IMR-90 (cell line): ENCODE data around the gene AKAP9. TPM values are rescaled to one million over a fixed set of nuclear protein-coding genes. Genes with fewer than 3 reads are reported as not detected.

Source experiments
- ATAC-seq: fragments of 200-7000 bp; cut with Tn5 transposase; 2 replicates; pipeline ENCODE4 v1.9.1; 2020; ENCODE audit warnings: low read depth, mild to moderate bottlenecking, moderate library complexity
- BruUV-seq: library from RNA; stranded (reverse); fragments of 400-500 nt; replicated peaks from 2 replicates; lab custom pipeline; 2021; lab: Mats Ljungman, UMichigan
- CTCF ChIA-PET: fragments of 300-600 bp; formaldehyde crosslinking; extraction: SDS; loops from one replicate; lab custom pipeline; 2021; ENCODE audit warnings: antibody characterized with exemption; lab: Yijun Ruan, JAX
- POLR2A ChIA-PET: fragments of 300-600 bp; sonication (Branson Sonifier 250); formaldehyde crosslinking; loops from one replicate; lab custom pipeline; 2022; ENCODE audit warnings: antibody characterized with exemption; ENCODE audit not compliant: unreplicated experiment; lab: Charles Lee
- DNase-seq: peaks from one replicate; pipeline ENCODE4 v3.0.0; 2013
- H2AFZ ChIP-seq: replicated peaks from 2 replicates; pipeline ENCODE3; 2013; ENCODE audit warnings: low read length, mild to moderate bottlenecking; ENCODE audit not compliant: poor library complexity
- H2AK5ac ChIP-seq: 2 replicates; pipeline ENCODE4 v1.6.1; 2013; ENCODE audit warnings: low read depth, low read length, inconsistent platforms
- H2AK9ac ChIP-seq: replicated peaks from 2 replicates; pipeline ENCODE3; 2013; ENCODE audit warnings: mild to moderate bottlenecking, low read depth, low read length, moderate library complexity; ENCODE audit not compliant: poor library complexity
- H2BK120ac ChIP-seq: 2 replicates; pipeline ENCODE4 v1.6.1; 2013; ENCODE audit warnings: low read depth, low read length, inconsistent platforms
- H2BK15ac ChIP-seq: 3 replicates; pipeline ENCODE4 v1.6.1; 2013; ENCODE audit warnings: low read depth, low read length, inconsistent platforms
- H2BK20ac ChIP-seq: 2 replicates; pipeline ENCODE4 v1.6.1; 2013; ENCODE audit warnings: low read depth, mild to moderate bottlenecking, inconsistent platforms, low read length, moderate library complexity
- H2BK5ac ChIP-seq: 2 replicates; pipeline ENCODE4 v1.6.1; 2013; ENCODE audit warnings: mild to moderate bottlenecking, low read depth, low read length, inconsistent platforms; ENCODE audit not compliant: poor library complexity, severe bottlenecking
- H3K14ac ChIP-seq: replicated peaks from 2 replicates; pipeline ENCODE4 v1.6.1; 2013; ENCODE audit warnings: low read depth, low read length, inconsistent platforms
- H3K18ac ChIP-seq: 2 replicates; pipeline ENCODE4 v1.6.1; 2013; ENCODE audit warnings: low read depth, low read length, control low read depth
- H3K23ac ChIP-seq: 2 replicates; pipeline ENCODE4 v1.6.1; 2013; ENCODE audit warnings: low read depth, low read length, inconsistent platforms
- H3K27ac ChIP-seq: 2 replicates; pipeline ENCODE4 v1.5.1; 2013; ENCODE audit warnings: mild to moderate bottlenecking, control low read depth, low read length; ENCODE audit not compliant: insufficient read depth
- H3K27me3 ChIP-seq: 2 replicates; pipeline ENCODE4 v1.6.1; 2013; ENCODE audit warnings: low read length; ENCODE audit not compliant: control insufficient read depth, insufficient read depth
- H3K36me3 ChIP-seq: 2 replicates; pipeline ENCODE4 v1.6.1; 2013; ENCODE audit warnings: low read length, mixed read lengths; ENCODE audit not compliant: control insufficient read depth, insufficient read depth
- H3K4ac ChIP-seq: 2 replicates; pipeline ENCODE4 v1.6.1; 2013; ENCODE audit warnings: low read depth, low read length, inconsistent platforms
- H3K4me1 ChIP-seq: 2 replicates; pipeline ENCODE4 v1.6.1; 2013; ENCODE audit warnings: low read length, mixed read lengths; ENCODE audit not compliant: control insufficient read depth, insufficient read depth
- H3K4me2 ChIP-seq: 2 replicates; pipeline ENCODE4 v1.6.1; 2013; ENCODE audit warnings: low read depth, mild to moderate bottlenecking, control low read depth, low read length, moderate library complexity
- H3K4me3 ChIP-seq: 2 replicates; pipeline ENCODE4 v1.5.1; 2013; ENCODE audit warnings: low read depth, mild to moderate bottlenecking, control low read depth, low read length, moderate library complexity; ENCODE audit not compliant: insufficient read depth
- H3K56ac ChIP-seq: 2 replicates; pipeline ENCODE4 v1.6.1; 2013; ENCODE audit warnings: low read length, inconsistent platforms; ENCODE audit not compliant: insufficient read depth; ENCODE audit errors: extremely low read depth
- H3K79me1 ChIP-seq, 2 experiments: 2 replicates each; pipeline ENCODE4 v1.6.1; 2013; ENCODE audit warnings: low read length in 2 of 2, inconsistent platforms in 1 of 2, low read depth in 1 of 2
- H3K9ac ChIP-seq: 2 replicates; pipeline ENCODE4 v1.6.1; 2013; ENCODE audit warnings: low read depth, low read length, control low read depth
- H3K9me1 ChIP-seq: 2 replicates; pipeline ENCODE4 v1.6.1; 2013; ENCODE audit warnings: low read length, inconsistent platforms; ENCODE audit not compliant: insufficient read depth
- H3K9me3 ChIP-seq: 2 replicates; pipeline ENCODE4 v1.6.1; 2013; ENCODE audit warnings: low read length; ENCODE audit not compliant: control insufficient read depth, insufficient read depth
- H4K20me1 ChIP-seq: 2 replicates; pipeline ENCODE4 v1.6.1; 2013; ENCODE audit warnings: low read length, inconsistent platforms; ENCODE audit not compliant: insufficient read depth
- H4K5ac ChIP-seq: 2 replicates; pipeline ENCODE4 v1.6.1; 2013; ENCODE audit warnings: mild to moderate bottlenecking, low read depth, low read length, control low read depth
- H4K8ac ChIP-seq, 2 experiments: 2 replicates each; pipeline ENCODE4 v1.6.1; 2013; ENCODE audit warnings: low read depth in 2 of 2, low read length in 2 of 2, control low read depth in 1 of 2, inconsistent platforms in 1 of 2
- H4K91ac ChIP-seq: 2 replicates; pipeline ENCODE4 v1.6.1; 2013; ENCODE audit warnings: low read depth, low read length, inconsistent platforms; ENCODE audit not compliant: insufficient read depth
- BHLHE40 ChIP-seq: fragments of 150-350 bp; IDR thresholded peaks from 2 replicates; pipeline ENCODE4 v1.6.1; 2016; ENCODE audit warnings: mild to moderate bottlenecking, low read depth, low read length
- CEBPB ChIP-seq: IDR thresholded peaks from 2 replicates; pipeline ENCODE4 v1.6.1; 2012; ENCODE audit warnings: low read depth, low read length, improper control_type of control experiment
- CHD1 ChIP-seq: IDR thresholded peaks from 2 replicates; pipeline ENCODE4 v1.6.1; 2012; ENCODE audit warnings: low read depth, low read length, improper control_type of control experiment
- MAFK ChIP-seq: IDR thresholded peaks from 2 replicates; pipeline ENCODE4 v1.6.1; 2012; ENCODE audit warnings: low read depth, low read length, improper control_type of control experiment
- NFE2L2 ChIP-seq: fragments of 150-350 bp; IDR thresholded peaks from 2 replicates; pipeline ENCODE4 v1.6.1; 2016; ENCODE audit warnings: low read depth, mild to moderate bottlenecking, low read length
- POLR2A ChIP-seq: IDR thresholded peaks from 2 replicates; pipeline ENCODE4 v1.6.1; 2012; ENCODE audit warnings: mild to moderate bottlenecking, low read depth, low read length
- RAD21 ChIP-seq: IDR thresholded peaks from 2 replicates; pipeline ENCODE4 v1.6.1; 2012; ENCODE audit warnings: low read length, improper control_type of control experiment
- RCOR1 ChIP-seq: IDR thresholded peaks from 2 replicates; pipeline ENCODE4 v1.6.1; 2012; ENCODE audit warnings: mild to moderate bottlenecking, low read length, improper control_type of control experiment; ENCODE audit not compliant: insufficient replicate concordance
- RFX5 ChIP-seq: IDR thresholded peaks from 2 replicates; pipeline ENCODE4 v1.8.0; 2012; ENCODE audit warnings: low read depth, mild to moderate bottlenecking, low read length, moderate library complexity
- WGBS, 2 experiments: methylation state at CpG; one replicate each; pipeline versions ENCODE4 v1.1.5 to v1.1.7; 2013; ENCODE audit warnings: missing lambda C conversion rate in 2 of 2; ENCODE audit not compliant: insufficient read length in 1 of 2; ENCODE audit errors: extremely low coverage in 2 of 2; 5-methylcytosine and 5-hydroxymethylcytosine counted together
- dilution Hi-C: fragments of 300-500 bp; cut with HindIII; formaldehyde crosslinking; loops from one replicate; pipeline ENCODE4 v1.14.3; 2018; ENCODE audit warnings: low sequenced_read_pairs; ENCODE audit not compliant: unreplicated experiment
- in situ Hi-C: fragments of 300-500 bp; cut with MboI; formaldehyde crosslinking; loops from 3 replicates; pipeline ENCODE4 v1.14.3; 2019; ENCODE audit warnings: low sequenced_read_pairs, inconsistent platforms, mixed read lengths
- intact Hi-C: fragments of 100-400 bp; cut with micrococcal nuclease; formaldehyde crosslinking; loops from 2 replicates; pipeline ENCODE4 v1.10.0; 2022
- polyA plus RNA-seq, 3 experiments: library from polyadenylated mRNA; depleted of rRNA; stranded (reverse); fragments of >200 nt; gene quantifications; 2 replicates each; pipeline ENCODE4 v1.2.3, GENCODE V29; 2012; ENCODE audit warnings: low replicate concordance in 1 of 3
- total RNA-seq: library from RNA; depleted of rRNA; stranded (reverse); fragments of >200 nt; gene quantifications from 2 replicates; pipeline ENCODE4 v1.2.3, GENCODE V29; 2012
- TF ChIP-seq, protein P1 (sequence below): conservative IDR thresholded peaks from 2 replicates; pipeline ENCODE4 v1.5.1; 2012; ENCODE audit warnings: mild to moderate bottlenecking, low read depth, low read length, improper control_type of control experiment
- TF ChIP-seq, protein P2 (sequence below): fragments of 150-350 bp; IDR thresholded peaks from 2 replicates; pipeline ENCODE4 v1.6.1; 2016; ENCODE audit warnings: low read depth, mild to moderate bottlenecking, low read length, moderate library complexity, borderline replicate concordance

The AKAP9 gene
- total and polyA plus RNA-seq, 2 of the 4 experiments (the other 2 are of a cell fraction) = 9.7 to 25.3 TPM

GRCh38 chr7:92131764-92132330 lies 191.2 kb downstream of the AKAP9 start:
- Histone ChIP-seq H4K8ac (no peak overlapping the region), H3K14ac (no peak overlapping the region), H3K79me1 (peaks cover 6 to 35% of the 10 kb centered on the region in 2 experiments), H3K27me3 (no peaks in the 10 kb centered on the region), H3K27ac (no peak overlapping the region), H3K9me3 (no peaks in the 10 kb centered on the region), H4K5ac (no peak overlapping the region), H3K56ac (no peak overlapping the region), H2AK9ac (no peak overlapping the region), H3K4me2 (no peak overlapping the region), H3K36me3 (peaks cover 8% of the 10 kb centered on the region; the same call in 1 of the 2 replicates), H2BK20ac (no peak overlapping the region), H3K9ac (no peak overlapping the region), H2BK15ac (no peak overlapping the region), H4K91ac (no peak overlapping the region), H2AFZ (no peak overlapping the region), H3K9me1 (no peaks in the 10 kb centered on the region), H2AK5ac (no peak overlapping the region), H2BK5ac (no peak overlapping the region), H2BK120ac (no peak overlapping the region), H3K4ac (no peak overlapping the region), H4K20me1 (peaks cover 5% of the 10 kb centered on the region; the same call in 1 of the 2 replicates), H3K4me1 (no peaks in the 10 kb centered on the region), H3K18ac (no peak overlapping the region), H3K4me3 (no peak overlapping the region), H3K23ac (no peak overlapping the region)
- in situ Hi-C loops (no loop called here), dilution Hi-C loops (no loop called here), intact Hi-C loops (loop anchor here (2.0 to 10.0 kb wide), 3 partner anchors 80 to 315 kb away; partner anchors contain the start of genes GATAD1 and MTERF1)
- ATAC-seq (no peak), DNase-seq (no peak)
- CTCF ChIA-PET = interaction anchor here (0.8 to 1.1 kb wide), 2 partner anchors 28 to 168 kb away, joined by 3 read pairs; no protein-coding TSS in a partner anchor
- TF ChIP-seq, protein P1, sequence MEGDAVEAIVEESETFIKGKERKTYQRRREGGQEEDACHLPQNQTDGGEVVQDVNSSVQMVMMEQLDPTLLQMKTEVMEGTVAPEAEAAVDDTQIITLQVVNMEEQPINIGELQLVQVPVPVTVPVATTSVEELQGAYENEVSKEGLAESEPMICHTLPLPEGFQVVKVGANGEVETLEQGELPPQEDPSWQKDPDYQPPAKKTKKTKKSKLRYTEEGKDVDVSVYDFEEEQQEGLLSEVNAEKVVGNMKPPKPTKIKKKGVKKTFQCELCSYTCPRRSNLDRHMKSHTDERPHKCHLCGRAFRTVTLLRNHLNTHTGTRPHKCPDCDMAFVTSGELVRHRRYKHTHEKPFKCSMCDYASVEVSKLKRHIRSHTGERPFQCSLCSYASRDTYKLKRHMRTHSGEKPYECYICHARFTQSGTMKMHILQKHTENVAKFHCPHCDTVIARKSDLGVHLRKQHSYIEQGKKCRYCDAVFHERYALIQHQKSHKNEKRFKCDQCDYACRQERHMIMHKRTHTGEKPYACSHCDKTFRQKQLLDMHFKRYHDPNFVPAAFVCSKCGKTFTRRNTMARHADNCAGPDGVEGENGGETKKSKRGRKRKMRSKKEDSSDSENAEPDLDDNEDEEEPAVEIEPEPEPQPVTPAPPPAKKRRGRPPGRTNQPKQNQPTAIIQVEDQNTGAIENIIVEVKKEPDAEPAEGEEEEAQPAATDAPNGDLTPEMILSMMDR = no peak
- no peak for TF ChIP-seq CEBPB
- no peak for TF ChIP-seq CHD1
- no peak for TF ChIP-seq POLR2A
- TF ChIP-seq NFE2L2 = no peak
- no peak for TF ChIP-seq MAFK
- TF ChIP-seq RAD21 = no peak
- TF ChIP-seq RCOR1 = no peak
- TF ChIP-seq RFX5 = no peak
- no peak for TF ChIP-seq BHLHE40
- TF ChIP-seq, protein P2, sequence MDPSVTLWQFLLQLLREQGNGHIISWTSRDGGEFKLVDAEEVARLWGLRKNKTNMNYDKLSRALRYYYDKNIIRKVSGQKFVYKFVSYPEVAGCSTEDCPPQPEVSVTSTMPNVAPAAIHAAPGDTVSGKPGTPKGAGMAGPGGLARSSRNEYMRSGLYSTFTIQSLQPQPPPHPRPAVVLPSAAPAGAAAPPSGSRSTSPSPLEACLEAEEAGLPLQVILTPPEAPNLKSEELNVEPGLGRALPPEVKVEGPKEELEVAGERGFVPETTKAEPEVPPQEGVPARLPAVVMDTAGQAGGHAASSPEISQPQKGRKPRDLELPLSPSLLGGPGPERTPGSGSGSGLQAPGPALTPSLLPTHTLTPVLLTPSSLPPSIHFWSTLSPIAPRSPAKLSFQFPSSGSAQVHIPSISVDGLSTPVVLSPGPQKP = no peak
- no TSS peak for BruUV-seq
- no CpG with 5 or more reads among the region's 4 CpGs for WGBS, 2 experiments
- POLR2A ChIA-PET = interaction anchor here (0.6 kb wide), 2 partner anchors 31 to 172 kb away, joined by 3 read pairs; no protein-coding TSS in a partner anchor
